IMR-90 (cell line): ENCODE data around the gene LRP1B.

ENCODE experiments used
- CEBPB ChIP-seq: IDR thresholded peaks from 2 replicates; pipeline ENCODE4 v1.6.1; 2012; ENCODE audit warnings: low read depth, low read length, improper control_type of control experiment
- CHD1 ChIP-seq: IDR thresholded peaks from 2 replicates; pipeline ENCODE4 v1.6.1; 2012; ENCODE audit warnings: low read depth, low read length, improper control_type of control experiment
- FOS ChIP-seq: fragments of 150-350 bp; IDR thresholded peaks from 2 replicates; pipeline ENCODE4 v1.6.1; 2016; ENCODE audit warnings: low read depth, low read length
- MXI1 ChIP-seq: IDR thresholded peaks from 2 replicates; pipeline ENCODE4 v1.6.1; 2012; ENCODE audit warnings: low read depth, mild to moderate bottlenecking, low read length, moderate library complexity, borderline replicate concordance
- POLR2A ChIP-seq: IDR thresholded peaks from 2 replicates; pipeline ENCODE4 v1.6.1; 2012; ENCODE audit warnings: mild to moderate bottlenecking, low read depth, low read length
- RAD21 ChIP-seq: IDR thresholded peaks from 2 replicates; pipeline ENCODE4 v1.6.1; 2012; ENCODE audit warnings: low read length, improper control_type of control experiment
- RCOR1 ChIP-seq: IDR thresholded peaks from 2 replicates; pipeline ENCODE4 v1.6.1; 2012; ENCODE audit warnings: mild to moderate bottlenecking, low read length, improper control_type of control experiment; ENCODE audit not compliant: insufficient replicate concordance
- RFX5 ChIP-seq: IDR thresholded peaks from 2 replicates; pipeline ENCODE4 v1.8.0; 2012; ENCODE audit warnings: low read depth, mild to moderate bottlenecking, low read length, moderate library complexity
- SMC3 ChIP-seq: fragments of 150-350 bp; IDR thresholded peaks from 2 replicates; pipeline ENCODE4 v1.6.1; 2016; ENCODE audit warnings: low read depth, mild to moderate bottlenecking, antibody characterized with exemption, low read length, moderate library complexity
- TF ChIP-seq, protein P1 (sequence below): conservative IDR thresholded peaks from 2 replicates; pipeline ENCODE4 v1.5.1; 2012; ENCODE audit warnings: mild to moderate bottlenecking, low read depth, low read length, improper control_type of control experiment
- TF ChIP-seq, protein P2 (sequence below): fragments of 150-350 bp; IDR thresholded peaks from 2 replicates; pipeline ENCODE4 v1.6.1; 2017; ENCODE audit warnings: mild to moderate bottlenecking, antibody characterized with exemption, low read length, low read depth
- TF ChIP-seq, protein P3 (sequence below): fragments of 150-350 bp; IDR thresholded peaks from 2 replicates; pipeline ENCODE4 v1.6.1; 2016; ENCODE audit warnings: low read depth, mild to moderate bottlenecking, low read length, moderate library complexity, borderline replicate concordance

DNA sequence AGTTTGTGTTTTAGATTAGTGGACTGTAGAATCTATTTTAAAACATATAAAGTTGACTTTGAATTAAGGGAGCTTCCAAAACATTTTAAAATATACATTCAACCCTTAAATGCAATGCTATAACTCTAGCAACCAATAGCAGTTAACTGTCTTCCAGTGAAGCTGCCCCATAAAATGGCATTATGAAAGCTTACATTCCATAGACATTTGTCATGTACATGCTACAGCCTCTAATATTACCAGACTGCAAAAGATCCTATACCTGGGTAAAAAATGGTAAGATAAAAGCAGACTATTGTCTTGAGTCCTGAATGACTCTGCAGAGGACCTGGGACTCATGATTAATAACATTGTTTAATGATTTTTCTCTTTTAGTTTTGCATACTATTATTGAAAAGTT lies 489.4 kb downstream of the LRP1B start:
- no peak for TF ChIP-seq SMC3
- no peak for TF ChIP-seq CEBPB
- TF ChIP-seq RAD21 = no peak
- TF ChIP-seq, protein P1, sequence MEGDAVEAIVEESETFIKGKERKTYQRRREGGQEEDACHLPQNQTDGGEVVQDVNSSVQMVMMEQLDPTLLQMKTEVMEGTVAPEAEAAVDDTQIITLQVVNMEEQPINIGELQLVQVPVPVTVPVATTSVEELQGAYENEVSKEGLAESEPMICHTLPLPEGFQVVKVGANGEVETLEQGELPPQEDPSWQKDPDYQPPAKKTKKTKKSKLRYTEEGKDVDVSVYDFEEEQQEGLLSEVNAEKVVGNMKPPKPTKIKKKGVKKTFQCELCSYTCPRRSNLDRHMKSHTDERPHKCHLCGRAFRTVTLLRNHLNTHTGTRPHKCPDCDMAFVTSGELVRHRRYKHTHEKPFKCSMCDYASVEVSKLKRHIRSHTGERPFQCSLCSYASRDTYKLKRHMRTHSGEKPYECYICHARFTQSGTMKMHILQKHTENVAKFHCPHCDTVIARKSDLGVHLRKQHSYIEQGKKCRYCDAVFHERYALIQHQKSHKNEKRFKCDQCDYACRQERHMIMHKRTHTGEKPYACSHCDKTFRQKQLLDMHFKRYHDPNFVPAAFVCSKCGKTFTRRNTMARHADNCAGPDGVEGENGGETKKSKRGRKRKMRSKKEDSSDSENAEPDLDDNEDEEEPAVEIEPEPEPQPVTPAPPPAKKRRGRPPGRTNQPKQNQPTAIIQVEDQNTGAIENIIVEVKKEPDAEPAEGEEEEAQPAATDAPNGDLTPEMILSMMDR = no peak
- TF ChIP-seq, protein P2, sequence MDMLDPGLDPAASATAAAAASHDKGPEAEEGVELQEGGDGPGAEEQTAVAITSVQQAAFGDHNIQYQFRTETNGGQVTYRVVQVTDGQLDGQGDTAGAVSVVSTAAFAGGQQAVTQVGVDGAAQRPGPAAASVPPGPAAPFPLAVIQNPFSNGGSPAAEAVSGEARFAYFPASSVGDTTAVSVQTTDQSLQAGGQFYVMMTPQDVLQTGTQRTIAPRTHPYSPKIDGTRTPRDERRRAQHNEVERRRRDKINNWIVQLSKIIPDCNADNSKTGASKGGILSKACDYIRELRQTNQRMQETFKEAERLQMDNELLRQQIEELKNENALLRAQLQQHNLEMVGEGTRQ = no peak
- TF ChIP-seq MXI1 = no peak
- no peak for TF ChIP-seq POLR2A
- no peak for TF ChIP-seq RFX5
- no peak for TF ChIP-seq RCOR1
- TF ChIP-seq, protein P3, sequence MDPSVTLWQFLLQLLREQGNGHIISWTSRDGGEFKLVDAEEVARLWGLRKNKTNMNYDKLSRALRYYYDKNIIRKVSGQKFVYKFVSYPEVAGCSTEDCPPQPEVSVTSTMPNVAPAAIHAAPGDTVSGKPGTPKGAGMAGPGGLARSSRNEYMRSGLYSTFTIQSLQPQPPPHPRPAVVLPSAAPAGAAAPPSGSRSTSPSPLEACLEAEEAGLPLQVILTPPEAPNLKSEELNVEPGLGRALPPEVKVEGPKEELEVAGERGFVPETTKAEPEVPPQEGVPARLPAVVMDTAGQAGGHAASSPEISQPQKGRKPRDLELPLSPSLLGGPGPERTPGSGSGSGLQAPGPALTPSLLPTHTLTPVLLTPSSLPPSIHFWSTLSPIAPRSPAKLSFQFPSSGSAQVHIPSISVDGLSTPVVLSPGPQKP = no peak
- TF ChIP-seq FOS = no peak
- no peak for TF ChIP-seq CHD1
